Neutrophil (primary cell): ENCODE data around the gene MBNL1.
A peak's percentile ranks its signal among the peaks of the same experiment; 100 is the strongest.
"Not testable (repeated sequence)": the region's sequence is repeated elsewhere in the genome, so short reads cannot be mapped to it uniquely, and the experiment has no call there.

Experiments used
- H3K27ac ChIP-seq: fragments of 200-600 bp; sonication (generic); 2 replicates; pipeline ENCODE4 v1.5.1; 2016; ENCODE audit warnings: mild to moderate bottlenecking, moderate library complexity
- H3K27me3 ChIP-seq: fragments of 200-600 bp; sonication (generic); 2 replicates; pipeline ENCODE4 v1.6.0; 2016; ENCODE audit warnings: mild to moderate bottlenecking
- H3K36me3 ChIP-seq: fragments of 200-600 bp; sonication (generic); 2 replicates; pipeline ENCODE4 v1.5.1; 2017
- H3K4me1 ChIP-seq, 2 experiments: fragments of 200-600 bp in 1 of 2; sonication (generic) in 1 of 2; 1 replicate in 1 of 2; 2 replicates in 1 of 2; pipeline versions ENCODE4 v1.5.1 to v1.6.1; 2013 to 2016; ENCODE audit warnings: low read depth in 1 of 2, low read length in 1 of 2, mild to moderate bottlenecking in 1 of 2, moderate library complexity in 1 of 2; ENCODE audit not compliant: control insufficient read depth in 1 of 2, insufficient read depth in 1 of 2
- H3K4me3 ChIP-seq, 2 experiments: fragments of 200-600 bp in 1 of 2; sonication (generic) in 1 of 2; 1 replicate in 1 of 2; 2 replicates in 1 of 2; pipeline ENCODE4 v1.5.1; 2013 to 2016; ENCODE audit warnings: low read depth in 1 of 2, low read length in 1 of 2, mild to moderate bottlenecking in 1 of 2, moderate library complexity in 1 of 2
- H3K9me3 ChIP-seq: fragments of 200-600 bp; sonication (generic); 2 replicates; pipeline ENCODE4 v1.5.1; 2016
- TF ChIP-seq, protein P1 (sequence below): fragments of 200-600 bp; sonication (generic); IDR thresholded peaks from 2 replicates; pipeline ENCODE4 v1.5.1; 2016; ENCODE audit warnings: antibody characterized with exemption

The MBNL1 gene

GRCh38 chr3:152396867-152397266, 128.1 kb downstream of the MBNL1 start:
- Histone ChIP-seq H3K4me1 (peaks cover 20 to 22% of the 10 kb centered on the region in 2 experiments), H3K36me3 (no peaks in the 10 kb centered on the region)
- TF ChIP-seq, protein P1, sequence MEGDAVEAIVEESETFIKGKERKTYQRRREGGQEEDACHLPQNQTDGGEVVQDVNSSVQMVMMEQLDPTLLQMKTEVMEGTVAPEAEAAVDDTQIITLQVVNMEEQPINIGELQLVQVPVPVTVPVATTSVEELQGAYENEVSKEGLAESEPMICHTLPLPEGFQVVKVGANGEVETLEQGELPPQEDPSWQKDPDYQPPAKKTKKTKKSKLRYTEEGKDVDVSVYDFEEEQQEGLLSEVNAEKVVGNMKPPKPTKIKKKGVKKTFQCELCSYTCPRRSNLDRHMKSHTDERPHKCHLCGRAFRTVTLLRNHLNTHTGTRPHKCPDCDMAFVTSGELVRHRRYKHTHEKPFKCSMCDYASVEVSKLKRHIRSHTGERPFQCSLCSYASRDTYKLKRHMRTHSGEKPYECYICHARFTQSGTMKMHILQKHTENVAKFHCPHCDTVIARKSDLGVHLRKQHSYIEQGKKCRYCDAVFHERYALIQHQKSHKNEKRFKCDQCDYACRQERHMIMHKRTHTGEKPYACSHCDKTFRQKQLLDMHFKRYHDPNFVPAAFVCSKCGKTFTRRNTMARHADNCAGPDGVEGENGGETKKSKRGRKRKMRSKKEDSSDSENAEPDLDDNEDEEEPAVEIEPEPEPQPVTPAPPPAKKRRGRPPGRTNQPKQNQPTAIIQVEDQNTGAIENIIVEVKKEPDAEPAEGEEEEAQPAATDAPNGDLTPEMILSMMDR: no peak

GRCh38 chr3:152397348-152397747, 128.6 kb downstream of the MBNL1 start:
- Histone ChIP-seq H3K27ac (peak overlapping the region; percentile 94), H3K4me1 (peaks cover 25 to 26% of the 10 kb centered on the region in 2 experiments)
- H3K36me3 ChIP-seq, H3K9me3 ChIP-seq, H3K4me3 ChIP-seq, H3K27me3 ChIP-seq: not testable (repeated sequence)

More at GRCh38 chr3:152396867-152397266, 128.1 kb downstream of the MBNL1 start:
- Histone ChIP-seq H3K4me3 (no peak overlapping the region), H3K9me3 (no peaks in the 10 kb centered on the region), H3K27ac (peak overlapping the region; percentile 94), H3K27me3 (no peaks in the 10 kb centered on the region)

DNA sequence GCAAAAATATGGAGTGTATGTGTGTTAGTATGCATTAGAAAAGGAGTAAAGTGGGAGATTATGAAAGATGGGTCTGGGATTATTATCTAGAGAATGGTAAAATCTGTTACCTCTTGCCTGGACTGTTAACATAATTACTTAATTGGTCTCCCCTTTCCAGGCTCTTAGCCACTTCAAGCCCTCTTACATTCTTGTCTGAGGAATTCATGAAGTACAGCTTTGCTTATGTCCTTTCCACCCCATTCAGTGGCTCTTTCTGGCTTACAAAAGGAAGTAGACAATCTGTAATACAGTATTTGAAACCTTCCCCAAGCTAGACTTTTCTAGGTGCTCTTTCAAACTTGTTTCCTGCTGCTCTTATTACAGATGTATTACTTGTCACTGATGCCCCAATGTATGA, 129.8 kb downstream of the MBNL1 start:
- Histone ChIP-seq H3K4me1 (peaks cover 36 to 38% of the 10 kb centered on the region in 2 experiments), H3K4me3 (no peak overlapping the region), H3K27me3 (no peaks in the 10 kb centered on the region), H3K36me3 (no peaks in the 10 kb centered on the region), H3K27ac (peak overlapping the region; percentile 94), H3K9me3 (no peaks in the 10 kb centered on the region)
- TF ChIP-seq, protein P1: no peak

- Histone ChIP-seq H3K27ac (peak overlapping the region; percentile 94), H3K4me1 (peaks cover 45 to 46% of the 10 kb centered on the region in 2 experiments)
- TF ChIP-seq, protein P1: no peak
Measured at GRCh38 chr3:152399374-152399773, 130.6 kb downstream of the MBNL1 start.

GRCh38 chr3:152400887-152401286, 132.2 kb downstream of the MBNL1 start:
- peaks cover 59 to 62% of the 10 kb centered on the region in 2 experiments for H3K4me1 ChIP-seq
- no peaks in the 10 kb centered on the region for H3K27me3 ChIP-seq
- TF ChIP-seq, protein P1: no peak
- peak overlapping the region; percentile 94 for H3K27ac ChIP-seq
- no peaks in the 10 kb centered on the region for H3K36me3 ChIP-seq
- H3K9me3 ChIP-seq: no peaks in the 10 kb centered on the region
- H3K4me3 ChIP-seq: no peak overlapping the region

More at GRCh38 chr3:152399374-152399773, 130.6 kb downstream of the MBNL1 start:
- H3K27me3 ChIP-seq: no peaks in the 10 kb centered on the region
- no peaks in the 10 kb centered on the region for H3K9me3 ChIP-seq
- no peak overlapping the region for H3K4me3 ChIP-seq
- H3K36me3 ChIP-seq: no peaks in the 10 kb centered on the region

GRCh38 chr3:152402695-152403451, 134.1 kb downstream of the MBNL1 start:
- H3K27ac ChIP-seq: peak overlapping the region; percentile 94
- H3K4me1 ChIP-seq: peaks cover 70 to 71% of the 10 kb centered on the region in 2 experiments

More at GRCh38 chr3:152402695-152403451, 134.1 kb downstream of the MBNL1 start:
- Histone ChIP-seq H3K27me3 (no peaks in the 10 kb centered on the region), H3K36me3 (no peaks in the 10 kb centered on the region), H3K4me3 (peak overlapping the region; percentile 33 to 36), H3K9me3 (no peaks in the 10 kb centered on the region)
- TF ChIP-seq, protein P1: no peak
